HepG2 (cell line): Measurements from ENCODE around the gene TSPAN11. TPM values are rescaled to one million over a fixed set of nuclear protein-coding genes. Genes with fewer than 3 reads are reported as not detected.

Experiments used
- ATAC-seq: fragments of 200-7000 bp; cut with Tn5 transposase; 3 replicates; pipeline ENCODE4 v1.9.1; 2020; ENCODE audit warnings: mild to moderate bottlenecking, moderate library complexity
- BruUV-seq: library from RNA; stranded (reverse); fragments of 400-500 nt; replicated peaks from 2 replicates; lab custom pipeline; 2021; lab: Mats Ljungman, UMichigan
- CTCF ChIA-PET: fragments of 300-600 bp; formaldehyde crosslinking; extraction: SDS; loops from one replicate; lab custom pipeline; 2021; ENCODE audit warnings: low total read pairs, inconsistent platforms, low intra/inter-chr PET ratio; lab: Yijun Ruan, JAX
- POLR2A ChIA-PET: fragments of 350-600 bp; sonication (Branson Sonifier 250); formaldehyde crosslinking; loops from one replicate; lab custom pipeline; 2020; ENCODE audit warnings: antibody characterized with exemption, inconsistent platforms; lab: Yijun Ruan, JAX
- DNase-seq: peaks from one replicate; pipeline ENCODE4 v3.0.0-alpha.2; 2015; ENCODE audit warnings: low spot score
- FAIRE-seq: peaks from 3 replicates; lab custom pipeline; 2011; peaks lifted over from hg19 to GRCh38; lab: Jason Lieb, UNC
- H2AFZ ChIP-seq: one replicate; pipeline ENCODE4 v1.6.1; 2011; ENCODE audit warnings: low read length, inconsistent platforms
- H3K27ac ChIP-seq: fragments of 300-600 bp; 3 replicates; pipeline ENCODE4 v1.8.0; 2011; ENCODE audit warnings: mixed run types, mild to moderate bottlenecking, mixed read lengths, low read length, inconsistent platforms; ENCODE audit not compliant: insufficient read depth; ENCODE audit errors: extremely low read length
- H3K27me3 ChIP-seq, 2 experiments: fragments of 200-600 bp in 1 of 2; 2 replicates in 1 of 2; 3 replicates in 1 of 2; pipeline versions ENCODE4 v1.6.0 to v1.8.0; 2011; ENCODE audit warnings: low read length in 2 of 2, mild to moderate bottlenecking in 2 of 2, moderate library complexity in 2 of 2, inconsistent platforms in 1 of 2; ENCODE audit not compliant: insufficient read depth in 2 of 2, control insufficient read depth in 1 of 2
- H3K36me3 ChIP-seq, 2 experiments: fragments of 200-600 bp in 1 of 2; replicated peaks in 1 of 2; 2 replicates in 1 of 2; 3 replicates in 1 of 2; pipeline versions ENCODE4 v1.5.1 to v1.8.0; 2011; ENCODE audit warnings: low read length in 2 of 2, inconsistent platforms in 1 of 2; ENCODE audit not compliant: insufficient read depth in 2 of 2, control insufficient read depth in 1 of 2
- H3K4me1 ChIP-seq: 2 replicates; pipeline ENCODE4 v1.5.1; 2012; ENCODE audit warnings: low read length, inconsistent platforms; ENCODE audit not compliant: insufficient read depth
- H3K4me2 ChIP-seq: 2 replicates; pipeline ENCODE4 v1.6.0; 2011; ENCODE audit warnings: low read depth, low read length, inconsistent platforms
- H3K4me3 ChIP-seq, 3 experiments: fragments of 200-600 bp in 1 of 3; sonication (generic), shearing (Covaris generic) in 1 of 3; replicated peaks in 1 of 3; 2 replicates each; pipeline ENCODE4 v1.5.1; 2011 to 2016; ENCODE audit warnings: low read length in 3 of 3, inconsistent platforms in 2 of 3, low read depth in 2 of 3, mild to moderate bottlenecking in 2 of 3, control low read depth in 1 of 3, mixed read lengths in 1 of 3; ENCODE audit not compliant: insufficient read depth in 1 of 3
- H3K79me2 ChIP-seq: one replicate; pipeline ENCODE4 v1.6.1; 2011; ENCODE audit warnings: low read length, inconsistent platforms; ENCODE audit not compliant: insufficient read depth
- H3K9ac ChIP-seq: 2 replicates; pipeline ENCODE4 v1.6.0; 2011; ENCODE audit warnings: mild to moderate bottlenecking, low read depth, low read length, inconsistent platforms; ENCODE audit not compliant: insufficient read depth
- H3K9me3 ChIP-seq: 2 replicates; pipeline ENCODE4 v1.5.1; 2012; ENCODE audit warnings: mild to moderate bottlenecking, low read length
- H4K20me1 ChIP-seq: 2 replicates; pipeline ENCODE4 v1.6.0; 2011; ENCODE audit warnings: inconsistent platforms, mild to moderate bottlenecking, low read length, moderate library complexity; ENCODE audit not compliant: insufficient read depth
- ATF7 ChIP-seq, 2 experiments: fragments of 450-650 bp in 1 of 2; sonication (generic) in 1 of 2; formaldehyde crosslinking in 1 of 2; IDR thresholded peaks; 2 replicates each; pipeline versions ENCODE4 v1.4.0 to v1.6.1; 2016 to 2020; ENCODE audit warnings: antibody characterized with exemption in 1 of 2, mild to moderate bottlenecking in 1 of 2, missing genetic modification reagents in 1 of 2
- ATF7-NPFF ChIP-seq: sonication (generic); formaldehyde crosslinking; IDR thresholded peaks from 2 replicates; pipeline ENCODE4 v1.8.1; 2023; ENCODE audit warnings: mild to moderate bottlenecking, low read depth, missing genetic modification reagents, moderate library complexity
- CBX5 ChIP-seq: sonication (generic); formaldehyde crosslinking; IDR thresholded peaks from 2 replicates; pipeline ENCODE4 v1.4.0; 2020; ENCODE audit warnings: missing genetic modification reagents, borderline replicate concordance
- CEBPB ChIP-seq: IDR thresholded peaks from 2 replicates; pipeline ENCODE4 v1.6.1; 2011; ENCODE audit warnings: low read depth, low read length, improper control_type of control experiment, borderline replicate concordance
- DR1 ChIP-seq: sonication (generic); formaldehyde crosslinking; IDR thresholded peaks from 2 replicates; pipeline ENCODE4 v1.8.0; 2021; ENCODE audit warnings: mild to moderate bottlenecking, missing genetic modification reagents, inconsistent platforms
- FLYWCH1 ChIP-seq: sonication (generic); formaldehyde crosslinking; IDR thresholded peaks from 2 replicates; pipeline ENCODE4 v1.8.1; 2023; ENCODE audit warnings: mild to moderate bottlenecking, missing genetic modification reagents
- NCOA1 ChIP-seq: sonication (generic); formaldehyde crosslinking; IDR thresholded peaks from 2 replicates; pipeline ENCODE4 v1.9.0; 2021; ENCODE audit warnings: missing genetic modification reagents
- SMYD3 ChIP-seq: sonication (generic); formaldehyde crosslinking; IDR thresholded peaks from 2 replicates; pipeline ENCODE4 v1.8.1; 2023; ENCODE audit warnings: mild to moderate bottlenecking, missing genetic modification reagents
- SP1 ChIP-seq, 2 experiments: fragments of 450-650 bp in 1 of 2; sonication (generic) in 1 of 2; formaldehyde crosslinking in 1 of 2; IDR thresholded peaks; 2 replicates each; pipeline versions ENCODE4 v1.4.0 to v1.6.1; 2016 to 2020; ENCODE audit warnings: missing genetic modification reagents in 1 of 2
- ZFP36L2 ChIP-seq: sonication (generic); formaldehyde crosslinking; IDR thresholded peaks from 2 replicates; pipeline ENCODE4 v1.4.0; 2020; ENCODE audit warnings: missing genetic modification reagents
- ZFP37 ChIP-seq: sonication (generic); formaldehyde crosslinking; IDR thresholded peaks from 2 replicates; pipeline ENCODE4 v1.4.0; 2020; ENCODE audit warnings: missing genetic modification reagents, borderline replicate concordance
- whole genome bisulfite sequencing: methylation state at CpG from one replicate; pipeline ENCODE4 v1.1.6; 2017; ENCODE audit warnings: low lambda C conversion rate; 5-methylcytosine and 5-hydroxymethylcytosine counted together
- in situ Hi-C: cut with HindIII; loops from 2 replicates; pipeline ENCODE4 v1.10.0; 2017; ENCODE audit warnings: low pct_unique_long_range_greater_than_20kb; ENCODE audit not compliant: extremely low pct_ligation_motif_present
- intact Hi-C: fragments of 100-400 bp; cut with micrococcal nuclease; formaldehyde crosslinking; loops from one replicate; pipeline ENCODE4 v1.10.0; 2022; ENCODE audit not compliant: unreplicated experiment
- polyA plus RNA-seq, 8 experiments: library from polyadenylated mRNA; depleted of rRNA in 3 of 8; stranded (reverse) in 7 of 8; unstranded in 1 of 8; fragments of >200 nt; fragmentation: Illumina TruSeq in 4 of 8; extraction: Trizol in 4 of 8; gene quantifications; 2 replicates each; pipeline versions ENCODE4 v1.2.1 to v1.2.3, GENCODE V29; 2011 to 2016; ENCODE audit warnings: low read depth in 4 of 8, missing spikeins in 1 of 8, mixed read lengths in 1 of 8; ENCODE audit not compliant: insufficient read depth in 1 of 8
- total RNA-seq, 5 experiments: library from RNA; depleted of rRNA; stranded (reverse); fragments of >200 nt; fragmentation: Illumina TruSeq; extraction: Trizol; gene quantifications; 2 replicates each; pipeline ENCODE4 v1.2.3, GENCODE V29; 2016; ENCODE audit warnings: low read depth in 1 of 5
- TF ChIP-seq, protein P1 (sequence below): sonication (generic); formaldehyde crosslinking; IDR thresholded peaks from 2 replicates; pipeline ENCODE4 v1.5.0; 2020; ENCODE audit warnings: mild to moderate bottlenecking, missing genetic modification reagents
- TF ChIP-seq, protein P2 (sequence below): sonication (generic); IDR thresholded peaks from 2 replicates; pipeline ENCODE4 v1.6.1; 2016; ENCODE audit warnings: low read depth, borderline replicate concordance
- TF ChIP-seq, protein P3 (sequence below): sonication (generic); formaldehyde crosslinking; IDR thresholded peaks from 2 replicates; pipeline ENCODE4 v1.8.0; 2022; ENCODE audit warnings: mild to moderate bottlenecking, missing genetic modification reagents, borderline replicate concordance
- TF ChIP-seq, protein P4 (sequence below): IDR thresholded peaks from 2 replicates; pipeline ENCODE4 v1.6.1; 2018; ENCODE audit warnings: missing genetic modification reagents

Gene TSPAN11
- total and polyA plus RNA-seq, 2 of the 13 experiments (the other 11 are each of a cell fraction or from before 2014, with no cell fraction given), result 0.01 to 0.07 TPM

DNA sequence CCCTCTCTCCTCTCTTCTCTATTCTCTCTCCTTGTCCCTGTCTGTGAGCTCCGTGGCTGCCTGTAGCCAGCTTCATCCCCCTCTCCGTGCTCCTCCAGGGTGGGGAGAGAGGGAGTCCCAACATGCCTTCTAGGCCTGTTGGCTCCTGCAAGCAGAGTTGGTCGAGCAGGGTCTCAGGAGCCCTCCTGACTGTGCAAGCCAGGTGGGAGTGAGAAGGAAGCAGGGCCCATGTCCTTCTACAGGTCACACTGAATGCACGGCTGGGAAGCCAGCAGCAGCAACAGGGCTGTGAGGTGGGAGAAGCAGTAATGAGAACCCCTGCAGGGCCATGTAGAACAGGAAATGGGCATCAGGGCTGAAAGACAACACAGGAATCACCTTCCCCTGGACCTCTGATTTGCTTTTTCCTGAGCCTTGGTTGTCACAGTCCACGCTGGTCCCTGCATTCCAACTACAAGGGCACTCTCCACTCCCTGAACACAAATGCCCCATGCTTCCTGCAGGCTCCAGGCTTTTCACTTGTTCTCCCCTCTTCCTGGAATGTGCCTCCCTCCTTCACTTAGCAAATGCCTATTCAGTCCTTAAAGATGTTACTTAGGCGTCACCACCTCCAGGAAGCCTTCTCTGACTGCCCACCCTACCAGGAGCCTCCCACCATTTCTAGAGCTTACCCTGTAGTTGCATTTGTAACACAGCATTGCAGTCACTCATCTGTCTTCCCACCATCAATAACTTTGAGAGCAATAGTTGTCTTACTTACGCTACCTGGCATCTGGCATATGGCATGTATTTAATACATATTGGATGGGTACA, 51.2 kb downstream of the TSPAN11 start (continued):
- TF ChIP-seq, protein P1, sequence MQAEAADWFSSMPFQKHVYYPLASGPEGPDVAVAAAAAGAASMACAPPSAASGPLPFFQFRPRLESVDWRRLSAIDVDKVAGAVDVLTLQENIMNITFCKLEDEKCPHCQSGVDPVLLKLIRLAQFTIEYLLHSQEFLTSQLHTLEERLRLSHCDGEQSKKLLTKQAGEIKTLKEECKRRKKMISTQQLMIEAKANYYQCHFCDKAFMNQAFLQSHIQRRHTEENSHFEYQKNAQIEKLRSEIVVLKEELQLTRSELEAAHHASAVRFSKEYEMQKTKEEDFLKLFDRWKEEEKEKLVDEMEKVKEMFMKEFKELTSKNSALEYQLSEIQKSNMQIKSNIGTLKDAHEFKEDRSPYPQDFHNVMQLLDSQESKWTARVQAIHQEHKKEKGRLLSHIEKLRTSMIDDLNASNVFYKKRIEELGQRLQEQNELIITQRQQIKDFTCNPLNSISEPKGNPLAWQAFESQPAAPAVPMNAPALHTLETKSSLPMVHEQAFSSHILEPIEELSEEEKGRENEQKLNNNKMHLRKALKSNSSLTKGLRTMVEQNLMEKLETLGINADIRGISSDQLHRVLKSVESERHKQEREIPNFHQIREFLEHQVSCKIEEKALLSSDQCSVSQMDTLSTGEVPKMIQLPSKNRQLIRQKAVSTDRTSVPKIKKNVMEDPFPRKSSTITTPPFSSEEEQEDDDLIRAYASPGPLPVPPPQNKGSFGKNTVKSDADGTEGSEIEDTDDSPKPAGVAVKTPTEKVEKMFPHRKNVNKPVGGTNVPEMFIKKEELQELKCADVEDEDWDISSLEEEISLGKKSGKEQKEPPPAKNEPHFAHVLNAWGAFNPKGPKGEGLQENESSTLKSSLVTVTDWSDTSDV, result no peak
- no peak for TF ChIP-seq ATF7-NPFF (CRISPR knock-in tag)
- no peak for TF ChIP-seq SMYD3 (CRISPR knock-in tag)
- TF ChIP-seq ZFP37, result no peak
- no peak for TF ChIP-seq CBX5 (CRISPR knock-in tag)
- TF ChIP-seq FLYWCH1 (CRISPR knock-in tag), result no peak

DNA sequence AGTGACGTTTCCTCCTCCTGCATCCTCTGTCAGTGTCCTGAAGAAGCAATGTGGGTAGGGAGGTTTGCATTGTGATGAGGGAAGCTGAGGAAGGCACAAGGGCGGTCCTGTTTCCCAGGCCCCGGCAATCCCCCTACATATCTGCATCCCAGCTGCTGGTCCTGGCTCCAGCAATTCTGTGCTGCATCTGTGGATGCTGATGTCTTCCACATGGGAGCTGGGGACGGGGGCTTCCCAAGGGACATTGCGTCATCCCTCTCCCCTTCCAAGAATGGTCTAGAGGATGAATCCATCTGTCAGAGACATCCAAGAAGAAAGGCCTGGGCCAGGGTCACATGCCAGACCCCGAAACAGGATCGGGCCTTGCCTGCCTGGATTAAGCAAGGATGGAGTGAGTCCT, 52.1 kb downstream of the TSPAN11 start:
- Histone ChIP-seq H3K4me3 (no peak overlapping the region), H3K79me2 (no peaks in the 10 kb centered on the region), H3K27me3 (peaks cover 7 to 48% of the 10 kb centered on the region in 2 experiments; a peak in 4 of 5 replicates), H3K4me2 (no peak overlapping the region), H3K27ac (no peak overlapping the region), H2AFZ (no peak overlapping the region), H3K36me3 (no peaks in the 10 kb centered on the region), H3K4me1 (no peaks in the 10 kb centered on the region), H3K9me3 (no peaks in the 10 kb centered on the region), H4K20me1 (no peaks in the 10 kb centered on the region), H3K9ac (no peak overlapping the region)
- CTCF ChIA-PET, result no interaction called here
- ATAC-seq, result no peak
- FAIRE-seq, result no peak
- POLR2A ChIA-PET, result no interaction called here
- 0% methylated on average over 2 of the region's 7 CpGs for WGBS
- BruUV-seq, result no TSS peak
- no peak for TF ChIP-seq NCOA1 (CRISPR knock-in tag)
- TF ChIP-seq, protein P2, sequence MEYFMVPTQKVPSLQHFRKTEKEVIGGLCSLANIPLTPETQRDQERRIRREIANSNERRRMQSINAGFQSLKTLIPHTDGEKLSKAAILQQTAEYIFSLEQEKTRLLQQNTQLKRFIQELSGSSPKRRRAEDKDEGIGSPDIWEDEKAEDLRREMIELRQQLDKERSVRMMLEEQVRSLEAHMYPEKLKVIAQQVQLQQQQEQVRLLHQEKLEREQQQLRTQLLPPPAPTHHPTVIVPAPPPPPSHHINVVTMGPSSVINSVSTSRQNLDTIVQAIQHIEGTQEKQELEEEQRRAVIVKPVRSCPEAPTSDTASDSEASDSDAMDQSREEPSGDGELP, result no peak
- TF ChIP-seq SP1 (IDR thresholded peaks at IDR 0.05), result no peak
- TF ChIP-seq SP1 (CRISPR knock-in tag; IDR thresholded peaks at IDR 0.05), result no peak
- TF ChIP-seq, protein P3, sequence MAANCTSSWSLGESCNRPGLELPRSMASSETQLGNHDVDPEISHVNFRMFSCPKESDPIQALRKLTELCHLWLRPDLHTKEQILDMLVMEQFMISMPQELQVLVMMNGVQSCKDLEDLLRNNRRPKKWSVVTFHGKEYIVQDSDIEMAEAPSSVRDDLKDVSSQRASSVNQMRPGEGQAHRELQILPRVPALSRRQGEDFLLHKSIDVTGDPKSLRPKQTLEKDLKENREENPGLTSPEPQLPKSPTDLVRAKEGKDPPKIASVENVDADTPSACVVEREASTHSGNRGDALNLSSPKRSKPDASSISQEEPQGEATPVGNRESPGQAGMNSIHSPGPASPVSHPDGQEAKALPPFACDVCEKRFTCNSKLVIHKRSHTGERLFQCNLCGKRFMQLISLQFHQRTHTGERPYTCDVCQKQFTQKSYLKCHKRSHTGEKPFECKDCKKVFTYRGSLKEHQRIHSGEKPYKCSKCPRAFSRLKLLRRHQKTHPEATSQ (CRISPR knock-in tag), result no peak
- TF ChIP-seq CEBPB, result peak; percentile 32; the same call in 1 of the 2 replicates
- peak; percentile 36; the same call in 1 of the 2 replicates for TF ChIP-seq ATF7 (IDR thresholded peaks at IDR 0.05)
- TF ChIP-seq ATF7 (CRISPR knock-in tag; IDR thresholded peaks at IDR 0.05), result no peak
- TF ChIP-seq DR1 (CRISPR knock-in tag), result no peak
- no peak for TF ChIP-seq ZFP36L2 (CRISPR knock-in tag)
- TF ChIP-seq, protein P4, sequence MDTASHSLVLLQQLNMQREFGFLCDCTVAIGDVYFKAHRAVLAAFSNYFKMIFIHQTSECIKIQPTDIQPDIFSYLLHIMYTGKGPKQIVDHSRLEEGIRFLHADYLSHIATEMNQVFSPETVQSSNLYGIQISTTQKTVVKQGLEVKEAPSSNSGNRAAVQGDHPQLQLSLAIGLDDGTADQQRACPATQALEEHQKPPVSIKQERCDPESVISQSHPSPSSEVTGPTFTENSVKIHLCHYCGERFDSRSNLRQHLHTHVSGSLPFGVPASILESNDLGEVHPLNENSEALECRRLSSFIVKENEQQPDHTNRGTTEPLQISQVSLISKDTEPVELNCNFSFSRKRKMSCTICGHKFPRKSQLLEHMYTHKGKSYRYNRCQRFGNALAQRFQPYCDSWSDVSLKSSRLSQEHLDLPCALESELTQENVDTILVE, result no peak
- intact Hi-C loops, result no loop called here
- in situ Hi-C loops, result no loop called here
- DNase-seq, result no peak
